Glutamatergic neuron (in vitro differentiated cells): Measurements from ENCODE around the gene BTN1A1. TPM values are rescaled to one million over a fixed set of nuclear protein-coding genes. Genes with fewer than 3 reads are reported as not detected.

Experiments used
- DNase-seq: peaks from one replicate; pipeline ENCODE4 v3.0.0; 2022
- H3K27ac Mint-ChIP-seq: one replicate; pipeline ENCODE4 v1.8.0; 2020; ENCODE audit warnings: mild to moderate bottlenecking, mixed read lengths, inconsistent platforms; ENCODE audit not compliant: unreplicated experiment
- H3K27me3 Mint-ChIP-seq: one replicate; pipeline ENCODE4 v1.8.0; 2020; ENCODE audit warnings: mild to moderate bottlenecking, moderate library complexity, mixed read lengths, inconsistent platforms; ENCODE audit not compliant: unreplicated experiment
- H3K36me3 Mint-ChIP-seq: one replicate; pipeline ENCODE4 v1.8.0; 2020; ENCODE audit warnings: mild to moderate bottlenecking, mixed read lengths, inconsistent platforms; ENCODE audit not compliant: unreplicated experiment
- H3K4me1 Mint-ChIP-seq: one replicate; pipeline ENCODE4 v1.8.0; 2020; ENCODE audit warnings: mild to moderate bottlenecking, low read depth, mixed read lengths, inconsistent platforms; ENCODE audit not compliant: unreplicated experiment
- H3K4me3 Mint-ChIP-seq: one replicate; pipeline ENCODE4 v1.8.0; 2020; ENCODE audit warnings: mild to moderate bottlenecking, mixed read lengths, inconsistent platforms; ENCODE audit not compliant: unreplicated experiment
- H3K9me3 Mint-ChIP-seq: one replicate; pipeline ENCODE4 v1.8.0; 2020; ENCODE audit warnings: mild to moderate bottlenecking, moderate library complexity, mixed read lengths, inconsistent platforms; ENCODE audit not compliant: unreplicated experiment
- CTCF ChIP-seq: fragments of 200-600 bp; sonication (generic); IDR thresholded peaks from one replicate; pipeline ENCODE4 v1.5.0; 2021; ENCODE audit not compliant: partially characterized antibody, unreplicated experiment
- total RNA-seq: library from RNA; stranded (reverse); fragmentation: NEBNext Ultra II Directional; extraction: Animal tissue kit (Norgen Biotek cat#: 25700); gene quantifications from one replicate; pipeline ENCODE4 v1.2.1, GENCODE V29; 2021; ENCODE audit not compliant: unreplicated experiment

Gene BTN1A1
- total RNA-seq, 1 donor from 2014 or later: not detected

DNA sequence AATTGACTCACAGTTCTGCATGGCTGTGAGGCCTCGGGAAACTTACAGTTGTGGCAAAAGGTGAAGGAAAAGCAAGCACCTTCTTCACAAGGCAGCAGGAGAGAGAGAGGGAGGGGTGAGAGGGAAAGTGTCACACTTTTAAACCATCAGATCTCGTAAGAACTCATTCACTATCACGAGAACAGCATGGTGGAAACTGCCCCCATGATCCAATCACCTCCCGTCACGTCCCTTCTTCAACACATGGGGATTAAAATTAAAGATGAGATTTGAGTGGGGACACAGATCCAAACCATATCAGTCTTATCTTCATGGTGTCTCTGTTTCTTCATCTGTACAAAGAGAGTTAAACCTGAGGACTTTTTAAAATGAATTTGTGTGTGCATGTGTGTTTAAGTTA lies 13.7 kb upstream of the BTN1A1 start:
- Mint-ChIP-seq H3K4me1 (no peaks in the 10 kb centered on the region), H3K27me3 (no peaks in the 10 kb centered on the region), H3K36me3 (no peaks in the 10 kb centered on the region), H3K9me3 (no peaks in the 10 kb centered on the region), H3K27ac (no peak overlapping the region), H3K4me3 (no peak overlapping the region)
- DNase-seq: no peak
- TF ChIP-seq CTCF: no peak

- Mint-ChIP-seq H3K4me3 (no peak overlapping the region), H3K4me1 (no peaks in the 10 kb centered on the region), H3K27me3 (no peaks in the 10 kb centered on the region), H3K36me3 (no peaks in the 10 kb centered on the region), H3K27ac (no peak overlapping the region), H3K9me3 (no peaks in the 10 kb centered on the region)
- TF ChIP-seq CTCF: no peak
- no peak for DNase-seq
Observed at GRCh38 chr6:26487466-26487865, 12.6 kb upstream of the BTN1A1 start.

DNA sequence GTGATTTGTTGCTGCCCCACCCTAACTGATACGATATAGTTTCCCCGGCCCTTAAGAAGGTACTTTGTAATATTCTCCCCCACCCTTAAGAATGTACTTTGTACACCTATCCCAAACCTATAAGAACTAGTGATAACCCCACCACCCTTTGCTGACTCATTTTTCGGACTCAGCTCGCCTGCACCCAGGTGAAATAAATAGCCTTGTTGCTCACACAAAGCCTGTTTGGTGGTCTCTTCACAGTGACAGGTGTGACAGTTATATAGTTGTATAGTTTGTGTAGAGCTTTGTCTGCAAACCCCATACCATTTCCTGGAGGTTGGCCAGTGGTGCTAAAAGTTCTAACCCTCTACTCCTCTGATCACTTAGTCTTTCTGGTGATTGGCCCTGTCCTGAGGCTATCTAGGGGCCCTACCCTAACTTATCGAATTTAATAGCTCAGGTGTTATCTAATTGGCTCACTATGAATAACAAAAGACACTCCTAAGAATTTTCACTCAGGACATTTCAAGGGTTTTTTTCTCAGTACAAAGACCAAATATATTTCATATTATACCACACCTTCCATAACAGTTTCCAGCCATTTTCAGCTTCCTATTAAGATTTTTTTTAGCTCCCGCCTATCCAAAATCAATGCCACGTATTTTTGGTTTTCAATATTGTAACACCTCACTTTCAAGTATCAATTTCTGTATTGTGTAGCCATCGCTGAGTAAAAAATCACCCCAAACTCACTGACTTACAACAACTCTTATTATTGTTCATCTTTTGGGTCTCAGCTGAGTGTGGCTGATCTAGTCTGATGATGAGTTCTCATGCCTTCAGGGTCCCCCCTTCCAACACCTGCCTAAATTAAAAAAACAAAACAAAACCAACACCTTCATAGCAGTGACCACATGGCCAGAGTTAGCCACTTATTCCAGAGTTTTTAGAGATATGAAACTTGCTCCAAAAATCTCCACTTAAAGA lies 9.8 kb upstream of the BTN1A1 start:
- H3K27ac Mint-ChIP-seq: no peak overlapping the region
- H3K27me3 Mint-ChIP-seq: no peaks in the 10 kb centered on the region
- no peak overlapping the region for H3K4me3 Mint-ChIP-seq
- DNase-seq: no peak
- H3K4me1 Mint-ChIP-seq: no peaks in the 10 kb centered on the region
- H3K36me3 Mint-ChIP-seq: no peaks in the 10 kb centered on the region
- H3K9me3 Mint-ChIP-seq: no peaks in the 10 kb centered on the region
- no peak for TF ChIP-seq CTCF

DNA sequence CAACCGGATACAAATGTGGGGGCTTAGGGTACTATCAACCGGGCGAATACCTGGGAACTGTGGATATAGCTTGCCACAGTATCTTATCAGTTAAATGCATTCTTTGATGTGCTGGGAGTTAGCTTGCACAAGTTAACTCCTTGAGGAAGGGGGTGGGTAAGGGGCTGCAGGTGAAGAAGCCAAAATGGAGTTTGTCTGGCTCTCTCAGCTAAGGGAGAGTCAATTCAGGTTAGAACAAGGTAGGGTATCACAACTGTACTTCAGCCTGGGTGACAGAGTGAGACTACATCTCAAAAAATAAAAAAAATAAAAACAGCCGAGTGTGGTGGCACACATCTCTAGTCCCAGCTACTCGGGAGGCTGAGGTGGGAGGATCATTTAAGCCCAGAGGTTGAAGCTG lies 8.5 kb upstream of the BTN1A1 start:
- Mint-ChIP-seq H3K36me3 (no peaks in the 10 kb centered on the region), H3K27me3 (no peaks in the 10 kb centered on the region), H3K9me3 (no peaks in the 10 kb centered on the region), H3K27ac (no peak overlapping the region), H3K4me1 (no peaks in the 10 kb centered on the region), H3K4me3 (no peak overlapping the region)
- DNase-seq: no peak
- no peak for TF ChIP-seq CTCF

DNA sequence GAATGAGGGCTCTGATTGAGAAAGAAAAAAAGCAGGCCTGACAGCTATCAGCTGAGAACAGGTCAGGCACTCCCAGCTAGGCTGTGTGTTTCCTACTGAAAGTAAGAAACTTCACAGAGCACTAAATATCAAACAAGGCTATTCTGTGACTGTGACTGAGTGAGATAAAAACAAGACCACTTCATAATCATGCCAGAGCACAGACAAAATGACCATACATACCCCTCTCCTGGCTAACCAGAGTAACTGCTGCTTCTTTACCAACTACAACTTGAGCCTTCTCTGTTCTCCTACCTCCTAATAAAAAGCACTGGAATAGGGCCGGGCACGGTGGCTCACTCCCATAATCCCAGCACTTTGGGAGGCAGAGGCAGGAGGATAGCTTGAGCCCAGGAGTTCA lies 6.8 kb upstream of the BTN1A1 start:
- no peak overlapping the region for H3K4me3 Mint-ChIP-seq
- H3K4me1 Mint-ChIP-seq: no peaks in the 10 kb centered on the region
- no peak for DNase-seq
- H3K36me3 Mint-ChIP-seq: no peaks in the 10 kb centered on the region
- H3K9me3 Mint-ChIP-seq: no peaks in the 10 kb centered on the region
- H3K27me3 Mint-ChIP-seq: no peaks in the 10 kb centered on the region
- no peak overlapping the region for H3K27ac Mint-ChIP-seq
- no peak for TF ChIP-seq CTCF
